ENCODE results near the gene MRPS11. TPM values are rescaled to one million over a fixed set of nuclear protein-coding genes. Genes with fewer than 3 reads are reported as not detected.

MRPS11 gene
- total and polyA plus RNA-seq, 10 of the 15 experiments (the other 5 are each of a cell fraction or from before 2014, with no cell fraction given) = 37.1 to 148 (median 68.7) TPM

GRCh38 chr15:88477126-88477525 is 9.6 kb downstream of the MRPS11 start:
- ChIA-PET SMC1A (ENCODE audit: uncharacterized antibody, unreplicated experiment) (interaction anchor here (0.9 to 1.3 kb wide), 3 partner anchors 146 to 224 kb away, joined by 3 to 4 read pairs (median 3); no protein-coding TSS in a partner anchor), POLR2A (no interaction called here), RAD21 (ENCODE audit: unreplicated experiment) (interaction anchor here (1.0 to 1.5 kb wide), 2 partner anchors 145 to 147 kb away, joined by 3 to 6 read pairs; partner anchors contain the start of gene AEN), CTCF (interaction anchor here (0.9 to 1.9 kb wide), 7 partner anchors 14 to 358 kb away, joined by 3 to 10 read pairs (median 4); no protein-coding TSS in a partner anchor)
- Histone ChIP-seq H3K27ac (ENCODE audit: control insufficient read depth, insufficient read depth) (no peak overlapping the region), H3K79me2 (ENCODE audit: control insufficient read depth, insufficient read depth, low read length) (no peaks in the 10 kb centered on the region; the same call in 1 of the 2 replicates), H3K4me1 (ENCODE audit: control insufficient read depth, insufficient read depth, low read length) (peaks cover 4% of the 10 kb centered on the region), H3K36me3 (ENCODE audit: control insufficient read depth in 2 of 2, insufficient read depth in 2 of 2, low read length in 1 of 2) (peaks cover 7 to 26% of the 10 kb centered on the region in 2 experiments), H3K9ac (ENCODE audit: control insufficient read depth, insufficient read depth, low read length) (no peak overlapping the region), H3K9me3 (replicated peaks; ENCODE audit: control insufficient read depth, insufficient read depth, low read length) (no peaks in the 10 kb centered on the region), H3K27me3 (replicated peaks in 1 of 2; ENCODE audit: control insufficient read depth in 2 of 2, insufficient read depth in 2 of 2, low read length in 1 of 2) (no peaks in the 10 kb centered on the region), H2AFZ (ENCODE audit: control insufficient read depth, low read depth, low read length) (no peak overlapping the region), H4K20me1 (ENCODE audit: control insufficient read depth, insufficient read depth) (no peaks in the 10 kb centered on the region), H3K4me2 (ENCODE audit: control insufficient read depth, insufficient read depth) (no peak overlapping the region), H3K4me3 (no peak overlapping the region)
- TF ChIP-seq ZBED1 (IDR thresholded peaks at IDR 0.05; ENCODE audit: borderline replicate concordance) (no peak), SIN3A (IDR thresholded peaks at IDR 0.05; ENCODE audit: low read depth, low read length) (no peak), ESRRA (IDR thresholded peaks at IDR 0.05; ENCODE audit: low read length) (no peak), NFXL1 (IDR thresholded peaks at IDR 0.05; ENCODE audit: borderline replicate concordance) (no peak), RCOR1 (conservative IDR thresholded peaks at IDR 0.05; ENCODE audit: low read depth, low read length) (no peak), IKZF2 (IDR thresholded peaks at IDR 0.05) (no peak), E2F8 (IDR thresholded peaks at IDR 0.05; ENCODE audit: low read depth, partially characterized antibody) (no peak), SRF (IDR thresholded peaks at IDR 0.05; ENCODE audit: low read depth in 2 of 2, low read length in 2 of 2) (no peak), YBX1 (IDR thresholded peaks at IDR 0.05) (no peak), EP300 (IDR thresholded peaks at IDR 0.05; ENCODE audit: borderline replicate concordance in 1 of 2, control insufficient read depth in 1 of 2, low read depth in 2 of 2, low read length in 2 of 2) (no peak), ZBTB40 (IDR thresholded peaks at IDR 0.05; ENCODE audit: borderline replicate concordance) (no peak)
- in situ Hi-C loops (cut with MboI) (loop anchor here (5.0 kb wide), 1 partner anchor 145 kb away; the partner anchor contains the start of gene AEN), intact Hi-C loops (cut with micrococcal nuclease; ENCODE audit: unreplicated experiment) (loop anchor here (2.0 to 5.0 kb wide), 2 partner anchors 225 to 358 kb away; no protein-coding TSS in a partner anchor)
- ATAC-seq = no peak
- BruUV-seq (replicated peaks) = no TSS peak
- DNase-seq (ENCODE audit: low read depth, low spot score) = no peak
- no peak for FAIRE-seq
- WGBS (ENCODE audit: insufficient coverage, insufficient replicate concordance, low lambda C conversion rate, missing lambda C conversion rate) = 97% methylated on average over 7 of the region's 7 CpGs
